Body of pancreas (tissue), 4 donors: ENCODE measurements around the gene GATA3.

Experiments
- CTCF ChIP-seq, 7 experiments: fragments of 450-650 bp in 4 of 7; fragments of 200-600 bp in 3 of 7; sonication (generic) in 3 of 7; IDR thresholded peaks; one replicate each; pipeline ENCODE4 v1.5.1; 2016 to 2019; ENCODE audit warnings: antibody characterized with exemption in 7 of 7
- POLR2A ChIP-seq, 3 donors: fragments of 450-650 bp; IDR thresholded peaks; one replicate each; pipeline ENCODE4 v1.6.1; 2016; ENCODE audit warnings: antibody characterized with exemption in 3 of 3, mild to moderate bottlenecking in 2 of 3

- TF ChIP-seq CTCF (IDR thresholded peaks at IDR 0.05) (no peak), POLR2A (IDR thresholded peaks at IDR 0.05) (no peak)
Observed at GRCh38 chr10:8049045-8049864, 5.2 kb upstream of the GATA3 start.
